GM18520 (cell line): ENCODE results near the gene CD81.
A peak's percentile ranks its signal among the peaks of the same experiment; 100 is the strongest.

ENCODE experiments used
- ATAC-seq: cut with Tn5 transposase; IDR thresholded peaks from one replicate; pipeline ENCODE4 v1.9.1; 2021; ENCODE audit not compliant: unreplicated experiment

The CD81 gene

GRCh38 chr11:2388431-2389376 is 11.6 kb downstream of the CD81 start:
- ATAC-seq, result no peak

- no peak for ATAC-seq
These were observed 12.4 kb downstream of the CD81 start for GRCh38 chr11:2389377-2390026.

- ATAC-seq, result no peak
These were observed 13.1 kb downstream of the CD81 start for GRCh38 chr11:2390091-2390724.

GRCh38 chr11:2390725-2391151 is 13.6 kb downstream of the CD81 start:
- ATAC-seq, result no peak

GRCh38 chr11:2391181-2391975 is 14.3 kb downstream of the CD81 start:
- ATAC-seq, result no peak

GRCh38 chr11:2392241-2392959 is 15.3 kb downstream of the CD81 start:
- no peak for ATAC-seq

- no peak for ATAC-seq
These were observed 16.2 kb downstream of the CD81 start for GRCh38 chr11:2393111-2393868.

GRCh38 chr11:2393941-2394817 is 17.1 kb downstream of the CD81 start:
- no peak for ATAC-seq

- ATAC-seq, result no peak
These were observed 17.7 kb downstream of the CD81 start for GRCh38 chr11:2394818-2395105.

- ATAC-seq, result no peak
These were observed 18.2 kb downstream of the CD81 start for GRCh38 chr11:2395211-2395730.

- ATAC-seq, result no peak
These were observed 18.7 kb downstream of the CD81 start for GRCh38 chr11:2395856-2396255.

GRCh38 chr11:2396471-2396870 is 19.4 kb downstream of the CD81 start:
- ATAC-seq, result no peak

- ATAC-seq, result no peak
These were observed 19.9 kb downstream of the CD81 start for GRCh38 chr11:2397005-2397404.

GRCh38 chr11:2398664-2399355 is 21.7 kb downstream of the CD81 start:
- no peak for ATAC-seq

GRCh38 chr11:2399488-2400068 is 22.5 kb downstream of the CD81 start:
- no peak for ATAC-seq

GRCh38 chr11:2400069-2400761 is 23.1 kb downstream of the CD81 start, which contains the start of gene TSSC4:
TSS of gene TSSC4 (plus strand) at chr11:2400750. CDS start at chr11:2402634, 1,884 bp downstream.
- ATAC-seq, result peak; percentile 71
